SK-N-SH (cell line): ENCODE results near the gene DTNA. TPM values are rescaled to one million over a fixed set of nuclear protein-coding genes. Genes with fewer than 3 reads are reported as not detected.

Source experiments
- CTCF ChIA-PET: fragments of 300-600, 350-600 bp; formaldehyde crosslinking; extraction: SDS; loops from one replicate; lab custom pipeline; 2021; lab: Yijun Ruan, JAX
- POLR2A ChIA-PET: fragments of 350-600 bp; sonication (Branson Sonifier 250); formaldehyde crosslinking; extraction: SDS; loops from one replicate; lab custom pipeline; 2020; ENCODE audit warnings: antibody characterized with exemption, inconsistent platforms; lab: Yijun Ruan, JAX
- DNase-seq: peaks from one replicate; pipeline ENCODE4 v3.0.0; 2012
- H2AFZ ChIP-seq: fragments of 200-600 bp; sonication (generic); 2 replicates; pipeline ENCODE4 v1.8.1; 2016; ENCODE audit warnings: antibody characterized with exemption, mild to moderate bottlenecking, low read depth
- H3F3A ChIP-seq: fragments of 200-600 bp; sonication (generic); replicated peaks from 2 replicates; pipeline ENCODE3; 2016; ENCODE audit warnings: antibody characterized with exemption, mild to moderate bottlenecking; ENCODE audit not compliant: insufficient read depth
- H3K27ac ChIP-seq, 2 experiments: fragments of 200-500 bp in 1 of 2; fragments of 200-600 bp in 1 of 2; sonication (Bioruptor generic) in 1 of 2; sonication (generic), shearing (Covaris generic) in 1 of 2; 2 replicates each; pipeline versions ENCODE4 v1.5.1 to v1.6.1; 2014 to 2016; ENCODE audit warnings: low read depth in 2 of 2, inconsistent platforms in 1 of 2, low read length in 1 of 2, mild to moderate bottlenecking in 1 of 2, mixed read lengths in 1 of 2
- H3K27me3 ChIP-seq: fragments of 200-600 bp; sonication (generic), shearing (Covaris generic); 2 replicates; pipeline ENCODE4 v1.6.1; 2016; ENCODE audit warnings: mixed run types; ENCODE audit not compliant: insufficient read depth
- H3K36me3 ChIP-seq, 2 experiments: fragments of 200-500 bp in 1 of 2; fragments of 200-600 bp in 1 of 2; sonication (Bioruptor generic) in 1 of 2; sonication (generic) in 1 of 2; replicated peaks in 1 of 2; 2 replicates each; pipeline versions ENCODE3 to v1.5.1; 2014 to 2016; ENCODE audit warnings: low read length in 1 of 2, mild to moderate bottlenecking in 1 of 2; ENCODE audit not compliant: insufficient read depth in 2 of 2, control insufficient read depth in 1 of 2
- H3K4me1 ChIP-seq, 2 experiments: fragments of 200-500 bp in 1 of 2; fragments of 200-600 bp in 1 of 2; sonication (Bioruptor generic) in 1 of 2; sonication (generic), shearing (Covaris generic) in 1 of 2; 2 replicates each; pipeline versions ENCODE4 v1.5.1 to v1.6.1; 2014 to 2016; ENCODE audit warnings: low read depth in 1 of 2, low read length in 1 of 2, mixed run types in 1 of 2; ENCODE audit not compliant: insufficient read depth in 2 of 2, control insufficient read depth in 1 of 2
- H3K4me2 ChIP-seq: fragments of 200-600 bp; sonication (generic), shearing (Covaris generic); 2 replicates; pipeline ENCODE4 v1.6.1; 2017; ENCODE audit warnings: mixed run types
- H3K4me3 ChIP-seq, 2 experiments: fragments of 200-500 bp in 1 of 2; fragments of 200-600 bp in 1 of 2; sonication (Bioruptor generic) in 1 of 2; sonication (generic), shearing (Covaris generic) in 1 of 2; 2 replicates each; pipeline versions ENCODE4 v1.5.1 to v1.8.1; 2014 to 2016; ENCODE audit warnings: low read depth in 2 of 2, inconsistent platforms in 1 of 2, low read length in 1 of 2, mild to moderate bottlenecking in 1 of 2, mixed read lengths in 1 of 2, moderate library complexity in 1 of 2
- H3K79me2 ChIP-seq: fragments of 200-600 bp; sonication (generic); 2 replicates; pipeline ENCODE4 v1.8.1; 2017; ENCODE audit warnings: mild to moderate bottlenecking; ENCODE audit not compliant: insufficient read depth
- H3K9ac ChIP-seq: fragments of 200-600 bp; sonication (generic); 2 replicates; pipeline ENCODE4 v1.6.1; 2017; ENCODE audit warnings: mixed run types
- H3K9me2 ChIP-seq: fragments of 200-600 bp; sonication (generic); 2 replicates; pipeline ENCODE4 v1.6.1; 2017; ENCODE audit warnings: mixed run types
- H3K9me3 ChIP-seq: fragments of 200-600 bp; sonication (generic); 2 replicates; pipeline ENCODE4 v1.6.1; 2017; ENCODE audit warnings: mixed run types, mild to moderate bottlenecking, moderate library complexity
- H4K20me1 ChIP-seq: fragments of 200-600 bp; sonication (generic); 2 replicates; pipeline ENCODE4 v1.6.1; 2017; ENCODE audit warnings: mild to moderate bottlenecking, mixed run types; ENCODE audit not compliant: insufficient read depth
- CHD2 ChIP-seq: fragments of 150-350 bp; IDR thresholded peaks from 2 replicates; pipeline ENCODE4 v1.6.1; 2018; ENCODE audit warnings: low read length; ENCODE audit not compliant: partially characterized antibody
- CTCF ChIP-seq: fragments of 200-600 bp; sonication (generic); IDR thresholded peaks from 2 replicates; pipeline ENCODE4 v1.6.1; 2017; ENCODE audit warnings: antibody characterized with exemption, mild to moderate bottlenecking, moderate library complexity
- EP300 ChIP-seq, 2 experiments: IDR thresholded peaks; 2 replicates each; pipeline versions ENCODE4 v1.4.0 to v1.6.1; 2012; ENCODE audit warnings: borderline replicate concordance in 1 of 2, low read depth in 1 of 2, low read length in 1 of 2
- FOSL2 ChIP-seq: IDR thresholded peaks from 2 replicates; pipeline ENCODE4 v1.4.0; 2012; ENCODE audit warnings: low read depth, mild to moderate bottlenecking, moderate library complexity, borderline replicate concordance
- FOXJ3 ChIP-seq: sonication (generic); formaldehyde crosslinking; IDR thresholded peaks from 2 replicates; pipeline ENCODE4 v1.5.1; 2020; ENCODE audit warnings: mild to moderate bottlenecking, missing genetic modification reagents
- FOXM1 ChIP-seq: IDR thresholded peaks from 2 replicates; pipeline ENCODE4 v1.4.0; 2012; ENCODE audit warnings: low read depth, mild to moderate bottlenecking
- GABPA ChIP-seq: IDR thresholded peaks from 2 replicates; pipeline ENCODE4 v1.4.0; 2012; ENCODE audit warnings: low read depth, mild to moderate bottlenecking
- GATA2 ChIP-seq: sonication (generic); formaldehyde crosslinking; IDR thresholded peaks from 2 replicates; pipeline ENCODE4 v1.5.0; 2020; ENCODE audit warnings: mild to moderate bottlenecking, missing genetic modification reagents
- IRF3 ChIP-seq: fragments of 150-350 bp; IDR thresholded peaks from 2 replicates; pipeline ENCODE4 v1.6.1; 2016; ENCODE audit warnings: mild to moderate bottlenecking, low read depth, low read length
- JUND ChIP-seq: IDR thresholded peaks from 2 replicates; pipeline ENCODE4 v1.4.0; 2012
- MXI1 ChIP-seq: IDR thresholded peaks from 2 replicates; pipeline ENCODE4 v1.6.1; 2012; ENCODE audit warnings: mild to moderate bottlenecking, low read depth, low read length, improper control_type of control experiment
- NFIC ChIP-seq: IDR thresholded peaks from 2 replicates; pipeline ENCODE4 v1.4.0; 2012; ENCODE audit warnings: borderline replicate concordance
- POLR2AphosphoS5 ChIP-seq: IDR thresholded peaks from 2 replicates; pipeline ENCODE4 v1.6.1; 2012; ENCODE audit warnings: low read depth, low read length
- RAD21 ChIP-seq: IDR thresholded peaks from 2 replicates; pipeline ENCODE4 v1.6.1; 2012; ENCODE audit warnings: mild to moderate bottlenecking, low read length
- RFX5 ChIP-seq: IDR thresholded peaks from 2 replicates; pipeline ENCODE4 v1.6.1; 2012; ENCODE audit warnings: mild to moderate bottlenecking, improper control_type of control experiment, low read length
- RXRA ChIP-seq: IDR thresholded peaks from 2 replicates; pipeline ENCODE4 v1.4.0; 2012; ENCODE audit warnings: low read depth, mild to moderate bottlenecking, borderline replicate concordance
- SIN3A ChIP-seq: IDR thresholded peaks from 2 replicates; pipeline ENCODE4 v1.6.1; 2012; ENCODE audit warnings: low read depth, mild to moderate bottlenecking, low read length, moderate library complexity, borderline replicate concordance
- TAF1 ChIP-seq: IDR thresholded peaks from 2 replicates; pipeline ENCODE4 v1.6.1; 2012; ENCODE audit warnings: low read depth, mild to moderate bottlenecking, low read length, moderate library complexity, borderline replicate concordance
- TCF12 ChIP-seq: IDR thresholded peaks from 2 replicates; pipeline ENCODE4 v1.4.0; 2012
- TEAD4 ChIP-seq: IDR thresholded peaks from 2 replicates; pipeline ENCODE4 v1.4.0; 2012; ENCODE audit warnings: mild to moderate bottlenecking, borderline replicate concordance; ENCODE audit not compliant: insufficient read depth
- USF1 ChIP-seq: IDR thresholded peaks from 2 replicates; pipeline ENCODE4 v1.4.0; 2012; ENCODE audit warnings: low read depth, borderline replicate concordance
- ZBTB33 ChIP-seq: IDR thresholded peaks from 2 replicates; pipeline ENCODE4 v1.4.0; 2012; ENCODE audit warnings: low read depth, borderline replicate concordance
- WGBS: methylation state at CpG from one replicate; pipeline ENCODE4 v1.1.6; 2017; ENCODE audit warnings: low lambda C conversion rate; 5-methylcytosine and 5-hydroxymethylcytosine counted together
- polyA plus RNA-seq, 3 experiments: library from polyadenylated mRNA; depleted of rRNA; stranded (reverse); fragments of >200 nt; gene quantifications; 2 replicates each; pipeline ENCODE4 v1.2.3, GENCODE V29; 2012
- TF ChIP-seq, protein P1 (sequence below): IDR thresholded peaks from 2 replicates; pipeline ENCODE4 v1.4.0; 2012; ENCODE audit warnings: low read depth
- TF ChIP-seq, protein P2 (sequence below): IDR thresholded peaks from 2 replicates; pipeline ENCODE4; 2012

Gene DTNA
- polyA plus RNA-seq (2012; rRNA removed) = 7.9 and 12.8 TPM in 2 replicates
- polyA plus RNA-seq (2012; cell fraction: cytosol; rRNA removed) = 9.4 and 9.9 TPM in 2 replicates
- polyA plus RNA-seq (2012; cell fraction: nucleus; rRNA removed) = 12.7 and 17.8 TPM in 2 replicates

DNA sequence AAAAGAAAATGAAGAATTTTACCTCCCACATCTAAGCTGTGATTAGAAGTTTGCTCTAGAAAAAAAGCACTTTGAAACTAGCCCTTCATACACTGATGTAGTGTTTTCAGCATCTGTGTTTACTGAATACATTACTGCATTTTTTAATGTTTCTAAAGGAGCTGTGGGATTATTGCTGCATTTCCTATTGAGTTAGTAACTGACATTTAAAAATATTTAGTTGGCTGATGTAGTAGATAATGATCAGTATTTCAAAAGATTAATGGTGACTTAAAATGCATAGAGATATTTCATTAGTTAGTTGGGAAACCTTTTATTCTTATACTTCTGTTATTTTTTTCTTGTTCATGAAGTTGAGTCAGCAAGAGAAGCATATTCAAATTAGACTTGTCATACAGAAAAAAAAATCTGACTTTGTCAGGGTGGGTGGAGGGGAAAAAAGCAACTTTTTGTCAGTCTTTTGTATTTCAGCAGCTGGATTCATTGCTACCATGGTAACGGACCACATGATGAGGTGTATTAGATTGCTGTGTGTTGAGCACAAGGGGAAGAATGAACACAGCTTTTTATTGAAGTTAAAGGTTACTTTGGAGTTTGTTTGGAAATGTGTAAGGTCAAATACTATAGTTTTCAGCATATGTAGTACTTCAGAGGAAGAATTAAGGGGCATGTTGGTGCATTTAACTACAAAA lies at the start of gene DTNA:
DTNA (plus strand) TSS at position 549 of the 692 bp plus-strand sequence. CDS start 45,679 bp downstream, outside the sequence.
- WGBS = 14% methylated on average over 1 of the region's 1 CpG
- peak; percentile 18 for DNase-seq
- peak within 1 kb of the TSS; percentile 86 for H2AFZ ChIP-seq
- TF ChIP-seq SIN3A (no peak), USF1 (peak; percentile 41; the same call in 1 of the 2 replicates), EP300 (IDR thresholded peaks at IDR 0.05; ENCODE audit: borderline replicate concordance in 1 of 2, low read depth in 1 of 2, low read length in 1 of 2) (peak in 1 of 2 experiments; percentile 34; a peak in 1 of 4 replicates), TCF12 (peak; percentile 52), NFIC (peak; percentile 55; the same call in 1 of the 2 replicates), RFX5 (no peak), FOSL2 (peak; percentile 57; the same call in 1 of the 2 replicates), TAF1 (no peak), RXRA (no peak), ZBTB33 (no peak), MXI1 (no peak), TEAD4 (0 out of 2 replicates have a peak, but pooled peaks have one; percentile 7), CHD2 (no peak), RAD21 (no peak), IRF3 (no peak), CTCF (no peak), GATA2 (no peak), FOXM1 (0 out of 2 replicates have a peak, but pooled peaks have one; percentile 32), FOXJ3 (CRISPR knock-in tag) (no peak), GABPA (no peak), POLR2AphosphoS5 (no peak), JUND (peak; percentile 53; the same call in 1 of the 2 replicates)
- TF ChIP-seq, protein P1, sequence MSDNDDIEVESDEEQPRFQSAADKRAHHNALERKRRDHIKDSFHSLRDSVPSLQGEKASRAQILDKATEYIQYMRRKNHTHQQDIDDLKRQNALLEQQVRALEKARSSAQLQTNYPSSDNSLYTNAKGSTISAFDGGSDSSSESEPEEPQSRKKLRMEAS = 0 out of 2 replicates have a peak, but pooled peaks have one; percentile 5
- TF ChIP-seq, protein P2, sequence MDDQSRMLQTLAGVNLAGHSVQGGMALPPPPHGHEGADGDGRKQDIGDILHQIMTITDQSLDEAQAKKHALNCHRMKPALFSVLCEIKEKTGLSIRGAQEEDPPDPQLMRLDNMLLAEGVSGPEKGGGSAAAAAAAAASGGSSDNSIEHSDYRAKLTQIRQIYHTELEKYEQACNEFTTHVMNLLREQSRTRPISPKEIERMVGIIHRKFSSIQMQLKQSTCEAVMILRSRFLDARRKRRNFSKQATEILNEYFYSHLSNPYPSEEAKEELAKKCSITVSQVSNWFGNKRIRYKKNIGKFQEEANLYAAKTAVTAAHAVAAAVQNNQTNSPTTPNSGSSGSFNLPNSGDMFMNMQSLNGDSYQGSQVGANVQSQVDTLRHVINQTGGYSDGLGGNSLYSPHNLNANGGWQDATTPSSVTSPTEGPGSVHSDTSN = peak; percentile 68

More for the DNA sequence above, at the start of gene DTNA:
- CTCF ChIA-PET = interaction anchor here (0.6 to 1.9 kb wide), 7 partner anchors 9 to 79 kb away, joined by 3 to 8 read pairs (median 3); no protein-coding TSS in a partner anchor
- no peaks in the 10 kb centered on the region for H4K20me1 ChIP-seq
- H3K9ac ChIP-seq = peak within 1 kb of the TSS; percentile 63
- H3K9me2 ChIP-seq = no peaks in the 10 kb centered on the region
- POLR2A ChIA-PET = no interaction called here
- no peaks in the 10 kb centered on the region for H3K27me3 ChIP-seq
- peaks cover 39% of the 10 kb centered on the region for H3F3A ChIP-seq
- no peaks in the 10 kb centered on the region; the same call in 1 of the 2 replicates for H3K79me2 ChIP-seq
- no peaks in the 10 kb centered on the region for H3K36me3 ChIP-seq
- H3K4me1 ChIP-seq = peaks cover 10 to 36% of the 10 kb centered on the region in 2 experiments
- H3K4me2 ChIP-seq = peak within 1 kb of the TSS; percentile 84
- peak within 1 kb of the TSS; percentile 29 to 64 for H3K4me3 ChIP-seq
- H3K9me3 ChIP-seq = no peaks in the 10 kb centered on the region
- peak within 1 kb of the TSS; percentile 62 to 90 for H3K27ac ChIP-seq
